Spinal cord (tissue), 10 donors: Measurements from ENCODE around the gene MRPS11. TPM values are rescaled to one million over a fixed set of nuclear protein-coding genes. Genes with fewer than 3 reads are reported as not detected.
A peak's percentile ranks its signal among the peaks of the same experiment; 100 is the strongest.

Source experiments
- DNase-seq, 6 donors: peaks; one replicate each; pipeline versions ENCODE4 v3.0.0 to v3.0.0-alpha.2; 2013 to 2015; ENCODE audit warnings: low spot score in 6 of 6, low read depth in 4 of 6
- H3K27ac ChIP-seq: one replicate; pipeline ENCODE4 v1.5.1; 2013; ENCODE audit warnings: low read depth, low read length, control low read depth
- H3K27me3 ChIP-seq: one replicate; pipeline ENCODE4 v1.6.1; 2013; ENCODE audit warnings: low read length; ENCODE audit not compliant: control insufficient read depth, insufficient read depth
- H3K36me3 ChIP-seq: one replicate; pipeline ENCODE4 v1.6.1; 2013; ENCODE audit warnings: low read length; ENCODE audit not compliant: control insufficient read depth, insufficient read depth
- H3K4me1 ChIP-seq: one replicate; pipeline ENCODE4 v1.6.1; 2013; ENCODE audit warnings: low read length; ENCODE audit not compliant: control insufficient read depth, insufficient read depth
- H3K4me3 ChIP-seq: one replicate; pipeline ENCODE4 v1.5.1; 2013; ENCODE audit warnings: low read depth, low read length, control low read depth
- H3K9me3 ChIP-seq: one replicate; pipeline ENCODE4 v1.6.1; 2013; ENCODE audit warnings: low read length; ENCODE audit not compliant: control insufficient read depth, insufficient read depth
- WGBS: methylation state at CpG from one replicate; pipeline ENCODE4 v1.1.5; 2013; ENCODE audit warnings: missing lambda C conversion rate; ENCODE audit not compliant: insufficient coverage; 5-methylcytosine and 5-hydroxymethylcytosine counted together
- polyA plus RNA-seq, 2 donors: library from polyadenylated mRNA; unstranded; fragments of 120-200 nt; gene quantifications; one replicate each; pipeline ENCODE4 v1.2.1, GENCODE V29; 2013; ENCODE audit not compliant: insufficient read length in 2 of 2
- total RNA-seq, 2 donors: library from RNA; depleted of rRNA in 1 of 2; stranded (reverse); fragments of 120-200 nt in 1 of 2; fragments of >200 nt in 1 of 2; gene quantifications; one replicate each; pipeline versions ENCODE4 v1.2.3 to v1.2.4, GENCODE V29; 2013 to 2014
- donor health status: healthy.

MRPS11 gene
- total and polyA plus RNA-seq, 4 donors = 22.5 to 70.7 (median 61.4) TPM

GRCh38 chr15:88484682-88485331 lies 17.3 kb downstream of the MRPS11 start:
- Histone ChIP-seq H3K36me3 (peaks cover 6% of the 10 kb centered on the region), H3K4me3 (no peak overlapping the region), H3K27me3 (no peaks in the 10 kb centered on the region), H3K4me1 (peaks cover 9% of the 10 kb centered on the region), H3K27ac (no peak overlapping the region), H3K9me3 (no peaks in the 10 kb centered on the region)
- DNase-seq = peak in 2 of 6 donors; percentile 47 to 71
- 18% methylated on average over 9 of the region's 10 CpGs for WGBS

DNA sequence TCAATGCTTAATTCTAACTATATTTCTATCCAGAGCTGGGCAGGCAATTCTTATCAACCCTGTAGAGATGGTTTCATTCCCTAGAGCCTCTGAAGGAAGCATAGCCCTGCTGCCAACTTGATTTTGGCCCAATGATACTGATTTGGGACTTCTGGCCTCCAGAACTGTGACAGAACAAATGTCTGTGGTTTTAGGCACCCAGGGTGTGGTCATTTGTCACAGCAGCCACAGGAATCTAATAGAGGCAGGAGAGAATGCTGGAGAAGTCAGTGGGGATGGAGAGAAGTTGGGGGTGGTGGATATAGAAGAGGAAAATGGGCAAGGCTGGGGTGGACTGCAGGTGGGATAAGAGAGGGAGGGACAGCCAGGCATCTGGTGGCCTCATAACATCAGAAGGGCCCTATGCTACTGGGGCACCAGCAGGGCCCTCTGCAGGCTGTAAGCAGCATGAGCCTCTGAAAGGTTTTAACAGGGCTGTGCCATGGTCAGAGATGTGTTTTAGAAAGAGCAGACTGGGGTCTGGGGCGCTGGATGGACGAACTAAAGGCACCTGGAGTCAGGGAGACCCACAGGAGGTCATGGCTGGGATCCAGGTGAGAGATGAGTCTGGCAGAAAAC lies 19.8 kb downstream of the MRPS11 start:
- Histone ChIP-seq H3K4me3 (no peak overlapping the region), H3K4me1 (peaks cover 9% of the 10 kb centered on the region), H3K27me3 (no peaks in the 10 kb centered on the region), H3K36me3 (no peaks in the 10 kb centered on the region), H3K9me3 (no peaks in the 10 kb centered on the region), H3K27ac (no peak overlapping the region)
- WGBS = 69% methylated on average over 2 of the region's 2 CpGs
- DNase-seq = no peak

DNA sequence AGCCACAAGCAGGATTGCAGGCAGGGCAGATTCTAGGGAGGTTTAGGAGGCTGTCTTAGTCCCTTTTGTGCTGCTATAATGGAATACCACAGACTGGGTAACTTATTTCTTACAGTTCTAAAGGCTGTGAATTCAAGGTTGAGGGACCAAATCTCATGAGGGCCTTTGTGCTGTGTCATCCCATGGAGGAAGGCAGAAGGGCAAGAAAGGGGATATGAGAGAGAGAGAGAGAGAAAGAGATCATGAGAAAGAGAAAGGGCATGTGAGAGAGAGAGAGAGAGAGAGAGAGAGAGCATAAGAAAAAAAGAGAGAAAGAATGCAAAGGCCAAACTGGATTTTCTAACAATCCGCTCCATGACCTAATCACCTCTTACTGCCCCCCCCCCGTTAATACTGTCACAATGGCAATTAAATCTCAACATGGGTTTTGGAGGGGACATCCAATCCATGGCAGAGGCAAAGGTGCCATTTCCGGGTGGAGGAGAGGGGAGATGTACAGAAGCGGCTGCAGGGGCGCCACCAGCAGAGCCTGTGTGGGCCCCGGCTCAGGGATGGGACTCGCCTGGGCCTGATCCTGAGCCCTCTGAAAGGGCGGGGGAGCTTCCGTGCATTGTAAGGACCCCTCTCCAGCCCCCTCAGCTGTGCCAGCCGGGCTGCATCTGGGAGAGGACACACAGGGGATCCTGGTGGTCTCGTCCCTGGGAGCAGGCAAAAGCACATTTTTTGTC lies 20.5 kb downstream of the MRPS11 start:
- H3K27me3 ChIP-seq = no peaks in the 10 kb centered on the region
- WGBS = 65% methylated on average over 7 of the region's 11 CpGs
- H3K4me1 ChIP-seq = peaks cover 9% of the 10 kb centered on the region

GRCh38 chr15:88489321-88489720 lies 21.8 kb downstream of the MRPS11 start:
- 87% methylated on average over 4 of the region's 4 CpGs for WGBS
- Histone ChIP-seq H3K9me3 (no peaks in the 10 kb centered on the region), H3K27ac (no peak overlapping the region), H3K27me3 (no peaks in the 10 kb centered on the region), H3K36me3 (peaks cover 5% of the 10 kb centered on the region), H3K4me1 (peaks cover 9% of the 10 kb centered on the region), H3K4me3 (no peak overlapping the region)
- no peak for DNase-seq

More for the DNA sequence above, 20.5 kb downstream of the MRPS11 start:
- no peak overlapping the region for H3K4me3 ChIP-seq
- no peaks in the 10 kb centered on the region for H3K36me3 ChIP-seq
- H3K27ac ChIP-seq = no peak overlapping the region
- no peak for DNase-seq
- H3K9me3 ChIP-seq = no peaks in the 10 kb centered on the region

- Histone ChIP-seq H3K4me1 (peaks cover 4% of the 10 kb centered on the region), H3K4me3 (no peak overlapping the region), H3K9me3 (no peaks in the 10 kb centered on the region), H3K27me3 (no peaks in the 10 kb centered on the region), H3K36me3 (peaks cover 5% of the 10 kb centered on the region), H3K27ac (no peak overlapping the region)
- 100% methylated on average over 1 of the region's 3 CpGs for WGBS
- DNase-seq = no peak
Measured at GRCh38 chr15:88490036-88490435, 22.5 kb downstream of the MRPS11 start.

DNA sequence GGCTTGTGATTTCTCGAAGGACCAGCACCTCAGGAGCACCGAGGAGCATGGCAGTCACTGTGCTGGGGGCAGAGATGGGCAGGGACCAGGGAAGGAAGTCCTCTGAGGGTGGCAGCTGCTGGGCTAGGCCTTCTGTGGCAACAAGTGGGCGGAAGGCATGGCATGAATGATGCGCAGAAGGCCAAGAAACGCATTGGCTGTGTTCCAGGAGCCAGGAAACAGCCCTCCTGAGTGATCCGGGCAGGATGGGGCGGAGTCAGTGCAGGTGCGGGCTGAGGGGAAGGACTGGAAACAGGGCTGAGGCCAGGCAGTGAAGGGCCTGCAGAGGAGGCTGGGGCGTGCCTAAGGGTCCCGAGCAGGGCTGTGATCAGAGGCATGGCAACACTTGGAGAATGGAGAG lies 23.6 kb downstream of the MRPS11 start:
- no peak for DNase-seq
- no peak overlapping the region for H3K27ac ChIP-seq

DNA sequence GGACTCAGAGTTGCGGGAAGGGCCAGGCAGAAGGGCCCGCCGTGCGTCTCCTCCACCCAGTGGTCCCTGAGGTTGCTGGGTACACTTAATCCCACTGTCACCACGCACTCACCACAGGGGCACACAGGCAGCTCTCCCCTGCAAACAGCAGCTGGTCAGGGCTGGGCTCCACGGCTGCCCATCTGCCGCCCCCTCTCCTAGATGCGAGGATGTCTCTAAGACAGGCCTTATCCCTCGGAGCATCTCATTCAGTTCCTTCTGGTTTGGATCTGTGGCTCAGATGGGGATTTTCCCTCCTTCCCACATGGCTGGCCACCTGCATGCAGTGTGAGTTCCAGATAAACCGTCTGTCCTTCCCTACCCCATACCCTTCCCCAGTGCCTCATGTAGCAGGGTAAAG lies 26.3 kb downstream of the MRPS11 start:
- Histone ChIP-seq H3K27ac (no peak overlapping the region), H3K4me1 (peaks cover 9% of the 10 kb centered on the region), H3K9me3 (no peaks in the 10 kb centered on the region), H3K27me3 (no peaks in the 10 kb centered on the region), H3K4me3 (no peak overlapping the region), H3K36me3 (peaks cover 8% of the 10 kb centered on the region)
- 91% methylated on average over 6 of the region's 10 CpGs for WGBS
- DNase-seq = peak in 1 of 6 donors; percentile 54

More for the DNA sequence above, 23.6 kb downstream of the MRPS11 start:
- Histone ChIP-seq H3K4me3 (no peak overlapping the region), H3K4me1 (no peaks in the 10 kb centered on the region), H3K9me3 (no peaks in the 10 kb centered on the region), H3K36me3 (peaks cover 5% of the 10 kb centered on the region), H3K27me3 (no peaks in the 10 kb centered on the region)
- WGBS = 77% methylated on average over 10 of the region's 10 CpGs

GRCh38 chr15:88497109-88497765 lies 29.7 kb downstream of the MRPS11 start:
- Histone ChIP-seq H3K4me1 (peaks cover 13% of the 10 kb centered on the region), H3K27me3 (no peaks in the 10 kb centered on the region), H3K36me3 (peaks cover 9% of the 10 kb centered on the region), H3K27ac (no peak overlapping the region), H3K4me3 (no peak overlapping the region), H3K9me3 (no peaks in the 10 kb centered on the region)
- no peak for DNase-seq
- WGBS = 70% methylated on average over 9 of the region's 11 CpGs

DNA sequence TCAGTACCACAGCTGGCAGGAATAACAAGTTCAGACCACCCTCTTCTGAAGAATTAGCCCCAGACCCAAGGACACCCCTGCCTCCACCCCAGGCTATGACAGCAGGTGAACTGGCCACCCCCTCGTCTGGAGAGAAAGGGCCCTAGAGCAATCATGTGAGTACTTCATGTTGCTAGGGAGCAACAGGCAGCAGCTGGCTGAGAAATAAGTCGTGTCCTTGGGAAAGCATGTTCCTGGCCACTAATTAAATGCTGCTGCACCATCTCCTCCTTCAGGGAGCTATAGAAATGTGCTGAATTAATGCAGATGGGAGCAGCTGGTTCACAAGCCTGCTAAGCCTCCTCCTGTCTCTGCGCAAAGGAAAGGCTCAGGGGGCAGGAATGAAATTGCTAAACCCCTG lies 31.5 kb downstream of the MRPS11 start:
- 22% methylated on average over 2 of the region's 3 CpGs for WGBS
- peak in 3 of 6 donors; percentile 23 to 81 (median 29) for DNase-seq
- Histone ChIP-seq H3K4me1 (peaks cover 13% of the 10 kb centered on the region), H3K27ac (no peak overlapping the region), H3K27me3 (no peaks in the 10 kb centered on the region), H3K9me3 (no peaks in the 10 kb centered on the region), H3K36me3 (peaks cover 6% of the 10 kb centered on the region), H3K4me3 (no peak overlapping the region)
